Ovary (tissue), 3 donors: ENCODE measurements around the gene CALML4.

Experiments used
- EP300 ChIP-seq: sonication (generic); formaldehyde crosslinking; IDR thresholded peaks from one replicate; pipeline ENCODE4 v1.6.1; 2017; ENCODE audit warnings: antibody characterized with exemption
- POLR2A ChIP-seq: fragments of 450-650 bp; IDR thresholded peaks from one replicate; pipeline ENCODE4 v1.6.1; 2017; ENCODE audit warnings: antibody characterized with exemption, mild to moderate bottlenecking, moderate library complexity
- TF ChIP-seq, protein P1 (sequence below), 3 donors: fragments of 450-650 bp in 2 of 3; fragments of 200-600 bp in 1 of 3; IDR thresholded peaks; one replicate each; pipeline versions ENCODE4 v1.5.1 to v1.8.0; 2016 to 2022; ENCODE audit warnings: antibody characterized with exemption in 3 of 3, mild to moderate bottlenecking in 1 of 3
- donor health status: DM: no; HTN: no; CAD: no.

DNA sequence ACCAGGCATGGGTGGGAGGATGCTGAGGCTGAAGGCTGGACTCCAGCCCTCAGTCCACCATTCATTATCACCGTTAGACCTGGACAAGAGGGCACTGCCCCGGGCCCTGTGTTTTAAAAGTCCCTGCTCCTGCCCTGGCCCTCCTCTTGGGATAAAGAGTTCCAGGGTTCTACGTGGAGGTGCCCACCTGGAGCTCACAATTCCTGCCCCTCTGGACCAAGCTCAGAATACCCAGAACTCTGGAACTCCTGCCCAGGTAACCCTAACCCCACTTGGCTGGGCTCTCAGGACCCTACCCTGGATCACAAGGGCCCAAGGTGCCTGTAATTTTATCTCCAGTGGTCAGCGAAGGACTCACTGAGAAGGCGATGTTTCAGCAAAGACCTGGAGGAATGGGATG is 1.2 kb downstream of the CALML4 start:
- TF ChIP-seq, protein P1, sequence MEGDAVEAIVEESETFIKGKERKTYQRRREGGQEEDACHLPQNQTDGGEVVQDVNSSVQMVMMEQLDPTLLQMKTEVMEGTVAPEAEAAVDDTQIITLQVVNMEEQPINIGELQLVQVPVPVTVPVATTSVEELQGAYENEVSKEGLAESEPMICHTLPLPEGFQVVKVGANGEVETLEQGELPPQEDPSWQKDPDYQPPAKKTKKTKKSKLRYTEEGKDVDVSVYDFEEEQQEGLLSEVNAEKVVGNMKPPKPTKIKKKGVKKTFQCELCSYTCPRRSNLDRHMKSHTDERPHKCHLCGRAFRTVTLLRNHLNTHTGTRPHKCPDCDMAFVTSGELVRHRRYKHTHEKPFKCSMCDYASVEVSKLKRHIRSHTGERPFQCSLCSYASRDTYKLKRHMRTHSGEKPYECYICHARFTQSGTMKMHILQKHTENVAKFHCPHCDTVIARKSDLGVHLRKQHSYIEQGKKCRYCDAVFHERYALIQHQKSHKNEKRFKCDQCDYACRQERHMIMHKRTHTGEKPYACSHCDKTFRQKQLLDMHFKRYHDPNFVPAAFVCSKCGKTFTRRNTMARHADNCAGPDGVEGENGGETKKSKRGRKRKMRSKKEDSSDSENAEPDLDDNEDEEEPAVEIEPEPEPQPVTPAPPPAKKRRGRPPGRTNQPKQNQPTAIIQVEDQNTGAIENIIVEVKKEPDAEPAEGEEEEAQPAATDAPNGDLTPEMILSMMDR (IDR thresholded peaks at IDR 0.05): no peak
- no peak for TF ChIP-seq POLR2A
- TF ChIP-seq EP300: no peak
